NCI-H524 treated with DMSO at 0.1 percent for 48 hours (cell line): ENCODE measurements around the gene ZBTB40.

Experiments used
- DNase-seq: peaks from one replicate; lab custom pipeline; 2025; lab: John Stamatoyannopoulos, UW

The ZBTB40 gene

GRCh38 chr1:22556391-22557104, 104.9 kb downstream of the ZBTB40 start:
- no peak for DNase-seq

- DNase-seq, result no peak
Measured at GRCh38 chr1:22557341-22557950, 105.8 kb downstream of the ZBTB40 start.

- DNase-seq, result no peak
Measured at GRCh38 chr1:22562584-22563583, 111.2 kb downstream of the ZBTB40 start, which contains the start of gene EPHA8. EPHA8 (plus strand) TSS chr1:22563489; CDS start chr1:22563636, 147 bp downstream.

GRCh38 chr1:22563671-22564602, 112.3 kb downstream of the ZBTB40 start:
- no peak for DNase-seq

- no peak for DNase-seq
Measured at GRCh38 chr1:22566161-22566560, 114.5 kb downstream of the ZBTB40 start.

- DNase-seq, result no peak
Measured at GRCh38 chr1:22567197-22567596, 115.5 kb downstream of the ZBTB40 start.

- no peak for DNase-seq
Measured at GRCh38 chr1:22567994-22568393, 116.3 kb downstream of the ZBTB40 start.

GRCh38 chr1:22569269-22569668, 117.6 kb downstream of the ZBTB40 start:
- no peak for DNase-seq

GRCh38 chr1:22570140-22570909, 118.7 kb downstream of the ZBTB40 start:
- no peak for DNase-seq

- no peak for DNase-seq
Measured at GRCh38 chr1:22572818-22573217, 121.2 kb downstream of the ZBTB40 start.

GRCh38 chr1:22573237-22573636, 121.6 kb downstream of the ZBTB40 start:
- no peak for DNase-seq

- DNase-seq, result no peak
Measured at GRCh38 chr1:22575532-22576149, 124.0 kb downstream of the ZBTB40 start.

- no peak for DNase-seq
Measured at GRCh38 chr1:22576150-22576544, 124.5 kb downstream of the ZBTB40 start.

- no peak for DNase-seq
Measured at GRCh38 chr1:22576617-22577016, 125.0 kb downstream of the ZBTB40 start.

GRCh38 chr1:22578732-22579361, 127.2 kb downstream of the ZBTB40 start:
- DNase-seq, result no peak

- no peak for DNase-seq
Measured at GRCh38 chr1:22579541-22580155, 128.0 kb downstream of the ZBTB40 start.
